Psoas muscle (tissue), 8 donors: ENCODE measurements around the gene ZNF566. TPM values are rescaled to one million over a fixed set of nuclear protein-coding genes. Genes with fewer than 3 reads are reported as not detected.

Experiments used
- ATAC-seq, 4 donors: fragments of 200-7000 bp; cut with Tn5 transposase; one replicate each; pipeline ENCODE4 v1.9.1; 2020; ENCODE audit warnings: moderate library complexity in 3 of 4, mild to moderate bottlenecking in 2 of 4
- DNase-seq, 2 donors: peaks; one replicate each; pipeline ENCODE4 v3.0.0-alpha.2; 2020
- H3K27ac ChIP-seq: fragments of 200-600 bp; one replicate; pipeline ENCODE4 v1.8.0; 2022
- H3K27me3 ChIP-seq, 3 donors: fragments of 200-600 bp in 1 of 3; one replicate each; pipeline versions ENCODE4 v1.6.1 to v1.8.0; 2013 to 2022; ENCODE audit warnings: low read length in 2 of 3, mild to moderate bottlenecking in 2 of 3, moderate library complexity in 1 of 3; ENCODE audit not compliant: insufficient read depth in 3 of 3
- H3K36me3 ChIP-seq, 2 donors: fragments of 200-600 bp in 1 of 2; one replicate each; pipeline versions ENCODE4 v1.6.1 to v1.8.0; 2013 to 2022; ENCODE audit warnings: low read depth in 1 of 2, mild to moderate bottlenecking in 1 of 2, moderate library complexity in 1 of 2; ENCODE audit not compliant: insufficient read depth in 1 of 2
- H3K4me1 ChIP-seq: fragments of 200-600 bp; one replicate; pipeline ENCODE4 v1.8.0; 2022
- H3K4me3 ChIP-seq: fragments of 200-600 bp; one replicate; pipeline ENCODE4 v1.8.0; 2022; ENCODE audit warnings: mild to moderate bottlenecking
- H3K9me3 ChIP-seq: fragments of 200-600 bp; one replicate; pipeline ENCODE4 v1.8.0; 2022
- CTCF ChIP-seq: fragments of 200-600 bp; IDR thresholded peaks from one replicate; pipeline ENCODE4 v1.8.0; 2022; ENCODE audit warnings: antibody characterized with exemption
- WGBS, 3 donors: extraction: QIAGEN DNeasy Blood & Tissue Kit; methylation state at CpG; one replicate each; pipeline versions ENCODE4 v1.1.6 to v1.1.7; 2013; 5-methylcytosine and 5-hydroxymethylcytosine counted together
- intact Hi-C, 2 donors: fragments of 100-400 bp; cut with DNase I; formaldehyde crosslinking; loops; one replicate each; pipeline versions ENCODE4 v1.11.0 to v1.14.2; 2022
- polyA plus RNA-seq, 3 donors: library from polyadenylated mRNA; stranded (reverse); fragments of 200-250 nt; gene quantifications; one replicate each; pipeline ENCODE4 v1.2.3, GENCODE V29; 2013
- total RNA-seq, 4 donors: library from RNA; stranded (reverse); fragmentation: NEBNext Ultra II Directional in 2 of 4; extraction: Animal tissue kit (Norgen Biotek cat#: 25700) in 2 of 4; gene quantifications; one replicate each; pipeline versions ENCODE4 v1.2.1 to v1.2.4, GENCODE V29; 2021 to 2023
- donor health status: healthy with polysubstance abuse.
- donor health status: DM: no; HTN: no; CAD: no; lungs with moderate emphysema.
- donor health status: Bipolar disorder and iron deficiency.
- donor health status: healthy.
- donor health status: DM: yes; HTN: yes; CAD: no.
- donor health status: DM: no; HTN: no; CAD: no.
- donor health status: DM: no; HTN: no; CAD: no.
- donor health status: DM: yes; HTN: yes; CAD: no.

Gene ZNF566
- total and polyA plus RNA-seq, 7 donors, result 2.4 to 9.0 (median 5.6) TPM

- H3K36me3 ChIP-seq, result peaks cover 0 to 17% of the 10 kb centered on the region in 2 donors
- intact Hi-C loops, result no loop called here
- no peak for DNase-seq
- ATAC-seq, result no peak
- peaks cover 29% of the 10 kb centered on the region for H3K9me3 ChIP-seq
- H3K27ac ChIP-seq, result no peak overlapping the region
- H3K27me3 ChIP-seq, result no peaks in the 10 kb centered on the region
- H3K4me1 ChIP-seq, result peaks cover under 1% of the 10 kb centered on the region
- H3K4me3 ChIP-seq, result no peak overlapping the region
- WGBS, 3 donors, result 87 to 95% (median 91%) methylated on average over 2 of the region's 2 CpGs
- TF ChIP-seq CTCF, result no peak
These were observed 6.5 kb downstream of the ZNF566 start for GRCh38 chr19:36482876-36483275.

- no peaks in the 10 kb centered on the region for H3K4me1 ChIP-seq
- H3K27me3 ChIP-seq, result no peaks in the 10 kb centered on the region
- no peak for TF ChIP-seq CTCF
- WGBS, 3 donors, result 98 to 99% (median 98%) methylated on average over 1 of the region's 1 CpG
- H3K27ac ChIP-seq, result no peak overlapping the region
- intact Hi-C loops, result no loop called here
- DNase-seq (no peak), ATAC-seq (no peak)
- peaks cover 3 to 33% of the 10 kb centered on the region in 2 donors for H3K36me3 ChIP-seq
- H3K9me3 ChIP-seq, result peaks cover 64% of the 10 kb centered on the region
- H3K4me3 ChIP-seq, result no peak overlapping the region
These were observed 29.3 kb downstream of the ZNF566 start for GRCh38 chr19:36460046-36460445.

GRCh38 chr19:36456831-36457230 is 32.5 kb downstream of the ZNF566 start:
- H3K4me1 ChIP-seq, result no peaks in the 10 kb centered on the region
- no peak overlapping the region for H3K27ac ChIP-seq
- H3K4me3 ChIP-seq, result no peak overlapping the region
- TF ChIP-seq CTCF, result no peak
- ATAC-seq, result no peak
- no peak for DNase-seq
- intact Hi-C loops, result no loop called here
- peaks cover 88% of the 10 kb centered on the region for H3K9me3 ChIP-seq
- H3K36me3 ChIP-seq, result peaks cover 0 to 54% of the 10 kb centered on the region in 2 donors
- WGBS, 3 donors, result 97 to 99% (median 98%) methylated on average over 2 of the region's 2 CpGs
- H3K27me3 ChIP-seq, result no peaks in the 10 kb centered on the region

- ATAC-seq, result no peak
- 98 to 100% (median 99%) methylated on average over 5 of the region's 5 CpGs for WGBS, 3 donors
- H3K27me3 ChIP-seq, result no peaks in the 10 kb centered on the region
- H3K9me3 ChIP-seq, result peaks cover 97% of the 10 kb centered on the region
- H3K4me1 ChIP-seq, result no peaks in the 10 kb centered on the region
- no peak overlapping the region for H3K4me3 ChIP-seq
- intact Hi-C loops, result no loop called here
- TF ChIP-seq CTCF, result no peak
- no peak for DNase-seq
- H3K27ac ChIP-seq, result no peak overlapping the region
- H3K36me3 ChIP-seq, result peaks cover 16 to 64% of the 10 kb centered on the region in 2 donors
These were observed 40.2 kb downstream of the ZNF566 start for GRCh38 chr19:36449059-36449670.

- no peak overlapping the region for H3K27ac ChIP-seq
- H3K27me3 ChIP-seq, result no peaks in the 10 kb centered on the region
- H3K4me3 ChIP-seq, result no peak overlapping the region
- no peaks in the 10 kb centered on the region for H3K36me3 ChIP-seq
- peaks cover 60% of the 10 kb centered on the region for H3K9me3 ChIP-seq
- no peak for DNase-seq
- TF ChIP-seq CTCF, result no peak
- intact Hi-C loops, result no loop called here
- no peak for ATAC-seq
- no peaks in the 10 kb centered on the region for H3K4me1 ChIP-seq
- 68 to 90% (median 74%) methylated on average over 1 of the region's 1 CpG for WGBS, 3 donors
These were observed 48.0 kb downstream of the ZNF566 start for GRCh38 chr19:36441339-36441738.
